Mucosa of descending colon (tissue), 3 donors: ENCODE results near the gene MRPL2. TPM values are rescaled to one million over a fixed set of nuclear protein-coding genes. Genes with fewer than 3 reads are reported as not detected.

Experiments
- ATAC-seq: fragments of 200-7000 bp; cut with Tn5 transposase; one replicate; pipeline ENCODE4 v1.9.1; 2020; ENCODE audit warnings: mild to moderate bottlenecking, moderate library complexity
- DNase-seq, 3 donors: peaks; one replicate each; pipeline ENCODE4 v3.0.0-alpha.2; 2020
- H3K36me3 ChIP-seq: fragments of 200-600 bp; one replicate; pipeline ENCODE4 v1.8.0; 2021; ENCODE audit warnings: low read depth, mild to moderate bottlenecking
- H3K4me1 ChIP-seq: fragments of 200-600 bp; one replicate; pipeline ENCODE4 v1.8.0; 2021; ENCODE audit warnings: low read depth, mild to moderate bottlenecking
- H3K4me3 ChIP-seq: fragments of 200-600 bp; one replicate; pipeline ENCODE4 v1.8.0; 2021; ENCODE audit warnings: mild to moderate bottlenecking
- H3K9me3 ChIP-seq: fragments of 200-600 bp; one replicate; pipeline ENCODE4 v1.8.0; 2021; ENCODE audit warnings: mild to moderate bottlenecking
- intact Hi-C, 2 donors: fragments of 100-400 bp; cut with DNase I in 1 of 2; cut with micrococcal nuclease in 1 of 2; formaldehyde crosslinking; loops; one replicate each; pipeline versions ENCODE4 v1.11.0 to v1.11.1; 2022; cut with DNase I, micrococcal nuclease
- total RNA-seq, 3 donors: library from RNA; stranded (reverse); fragmentation: NEBNext Ultra II Directional in 2 of 3; extraction: Animal tissue kit (Norgen Biotek cat#: 25700) in 2 of 3; gene quantifications; one replicate each; pipeline versions ENCODE4 v1.2.1 to v1.2.4, GENCODE V29; 2021 to 2023
- TF ChIP-seq, protein P1 (sequence below): fragments of 200-600 bp; IDR thresholded peaks from one replicate; pipeline ENCODE4 v1.8.0; 2022; ENCODE audit warnings: antibody characterized with exemption, mild to moderate bottlenecking
- donor health status: DM: no; HTN: no; CAD: no; lungs with moderate emphysema.
- donor health status: DM: no; HTN: no; CAD: no.
- donor health status: DM: no; HTN: yes; CAD: no.

Gene MRPL2
- total RNA-seq, 3 donors from 2014 or later: 58.7 to 82.8 (median 75.2) TPM

DNA sequence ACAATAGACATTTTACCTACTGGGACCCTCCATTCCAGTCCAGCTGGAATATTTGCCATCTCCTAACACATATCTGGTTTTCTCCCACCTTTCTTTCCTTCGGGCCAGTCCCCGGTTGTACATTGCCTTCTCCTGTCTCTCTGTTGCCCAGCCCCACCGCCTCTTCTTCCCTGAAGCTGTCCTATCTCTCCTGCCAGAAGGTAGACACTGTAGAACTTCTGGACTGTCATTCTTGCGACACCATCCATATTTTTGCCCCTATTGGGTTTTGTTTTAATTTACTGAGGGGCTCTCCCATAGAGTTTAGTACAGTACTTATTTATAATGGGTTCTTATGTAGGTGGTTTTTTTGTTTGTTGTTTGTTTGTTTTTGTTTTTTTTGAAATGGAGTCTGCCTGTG, 21.8 kb upstream of the MRPL2 start:
- no peak for DNase-seq
- ATAC-seq: no peak
- Histone ChIP-seq H3K9me3 (no peaks in the 10 kb centered on the region), H3K4me1 (peaks cover 5% of the 10 kb centered on the region), H3K36me3 (no peaks in the 10 kb centered on the region), H3K4me3 (no peak overlapping the region)
- TF ChIP-seq, protein P1, sequence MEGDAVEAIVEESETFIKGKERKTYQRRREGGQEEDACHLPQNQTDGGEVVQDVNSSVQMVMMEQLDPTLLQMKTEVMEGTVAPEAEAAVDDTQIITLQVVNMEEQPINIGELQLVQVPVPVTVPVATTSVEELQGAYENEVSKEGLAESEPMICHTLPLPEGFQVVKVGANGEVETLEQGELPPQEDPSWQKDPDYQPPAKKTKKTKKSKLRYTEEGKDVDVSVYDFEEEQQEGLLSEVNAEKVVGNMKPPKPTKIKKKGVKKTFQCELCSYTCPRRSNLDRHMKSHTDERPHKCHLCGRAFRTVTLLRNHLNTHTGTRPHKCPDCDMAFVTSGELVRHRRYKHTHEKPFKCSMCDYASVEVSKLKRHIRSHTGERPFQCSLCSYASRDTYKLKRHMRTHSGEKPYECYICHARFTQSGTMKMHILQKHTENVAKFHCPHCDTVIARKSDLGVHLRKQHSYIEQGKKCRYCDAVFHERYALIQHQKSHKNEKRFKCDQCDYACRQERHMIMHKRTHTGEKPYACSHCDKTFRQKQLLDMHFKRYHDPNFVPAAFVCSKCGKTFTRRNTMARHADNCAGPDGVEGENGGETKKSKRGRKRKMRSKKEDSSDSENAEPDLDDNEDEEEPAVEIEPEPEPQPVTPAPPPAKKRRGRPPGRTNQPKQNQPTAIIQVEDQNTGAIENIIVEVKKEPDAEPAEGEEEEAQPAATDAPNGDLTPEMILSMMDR: no peak
- intact Hi-C loops: no loop called here

DNA sequence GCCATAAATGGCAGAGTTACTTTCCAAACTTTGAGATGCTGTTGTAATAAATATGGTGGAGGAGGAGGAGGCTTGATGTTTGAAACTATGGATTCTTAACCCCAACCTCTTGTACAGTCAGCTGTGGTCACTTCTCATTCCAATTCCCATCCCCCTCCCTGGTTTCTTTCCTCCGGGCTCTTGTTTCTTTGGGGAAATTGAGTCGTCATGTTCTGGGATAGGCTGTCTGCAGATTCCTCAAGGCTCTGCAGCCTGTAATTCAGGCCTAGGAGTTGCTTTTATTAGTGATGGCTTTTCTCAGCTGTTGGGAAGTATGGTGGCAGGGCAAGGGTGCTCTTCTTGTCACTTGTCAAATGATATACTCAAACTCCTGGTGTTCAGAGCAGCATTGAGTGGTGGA, 19.5 kb upstream of the MRPL2 start:
- intact Hi-C loops: no loop called here
- peaks cover 9% of the 10 kb centered on the region for H3K4me1 ChIP-seq
- no peaks in the 10 kb centered on the region for H3K36me3 ChIP-seq
- TF ChIP-seq, protein P1: no peak
- no peak overlapping the region for H3K4me3 ChIP-seq
- ATAC-seq (no peak), DNase-seq (no peak)
- no peaks in the 10 kb centered on the region for H3K9me3 ChIP-seq

DNA sequence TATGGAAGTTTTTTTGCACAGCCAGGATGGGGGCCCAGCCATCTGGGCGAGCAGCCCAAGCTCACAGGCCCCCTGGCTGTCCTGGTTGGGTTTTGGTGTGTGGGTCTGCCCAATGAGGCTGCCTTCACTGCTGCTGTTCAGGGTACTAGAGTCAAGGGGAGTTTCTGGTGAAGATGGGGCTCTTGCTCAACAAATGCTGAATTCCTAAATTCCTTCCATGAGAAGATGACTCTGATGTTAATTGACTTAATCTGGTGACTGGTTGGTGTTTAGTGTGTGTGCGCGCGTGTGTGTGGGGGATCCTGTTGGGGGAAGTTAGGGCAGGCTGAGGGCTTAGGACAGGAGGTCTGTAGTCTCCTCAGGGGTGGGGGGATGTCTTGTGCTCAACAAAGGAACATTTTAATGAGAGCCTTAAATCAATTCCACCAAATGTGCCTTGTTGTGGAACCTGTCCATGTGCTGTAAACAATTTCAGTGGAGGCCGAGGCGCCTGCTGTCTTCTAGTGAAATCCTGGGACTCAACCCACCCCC, 18.8 kb upstream of the MRPL2 start:
- TF ChIP-seq, protein P1: no peak
- peaks cover 9% of the 10 kb centered on the region for H3K4me1 ChIP-seq
- no peaks in the 10 kb centered on the region for H3K9me3 ChIP-seq
- H3K36me3 ChIP-seq: no peaks in the 10 kb centered on the region
- no peak for ATAC-seq
- no peak overlapping the region for H3K4me3 ChIP-seq
- DNase-seq: no peak
- intact Hi-C loops: no loop called here

DNA sequence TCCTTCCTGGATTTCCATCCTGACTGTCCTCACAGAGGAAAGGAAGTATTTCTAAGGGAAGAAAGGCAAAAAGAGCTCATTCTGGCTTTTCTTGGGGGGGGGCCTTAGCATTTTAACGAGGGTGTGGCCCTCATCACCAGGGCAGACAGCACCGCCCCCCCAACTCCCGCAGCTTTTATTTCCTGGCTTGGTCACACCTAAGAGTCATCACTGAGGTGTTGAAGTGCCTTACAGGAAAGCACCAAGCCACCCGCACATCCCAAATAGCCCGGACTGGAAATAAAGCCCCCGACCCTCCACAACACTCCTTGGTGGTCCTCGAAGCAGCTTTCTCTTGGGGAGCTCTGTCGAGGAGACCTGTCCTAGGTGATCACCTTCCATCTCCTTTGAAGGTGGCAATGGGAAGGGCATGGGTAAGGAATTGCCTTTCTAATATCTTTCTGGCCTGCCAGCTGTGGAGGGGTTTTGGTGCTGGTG, 18.1 kb upstream of the MRPL2 start:
- Histone ChIP-seq H3K9me3 (no peaks in the 10 kb centered on the region), H3K36me3 (no peaks in the 10 kb centered on the region), H3K4me1 (peaks cover 9% of the 10 kb centered on the region), H3K4me3 (no peak overlapping the region)
- TF ChIP-seq, protein P1: no peak
- ATAC-seq (peak; percentile 7), DNase-seq (no peak)
- intact Hi-C loops: no loop called here

DNA sequence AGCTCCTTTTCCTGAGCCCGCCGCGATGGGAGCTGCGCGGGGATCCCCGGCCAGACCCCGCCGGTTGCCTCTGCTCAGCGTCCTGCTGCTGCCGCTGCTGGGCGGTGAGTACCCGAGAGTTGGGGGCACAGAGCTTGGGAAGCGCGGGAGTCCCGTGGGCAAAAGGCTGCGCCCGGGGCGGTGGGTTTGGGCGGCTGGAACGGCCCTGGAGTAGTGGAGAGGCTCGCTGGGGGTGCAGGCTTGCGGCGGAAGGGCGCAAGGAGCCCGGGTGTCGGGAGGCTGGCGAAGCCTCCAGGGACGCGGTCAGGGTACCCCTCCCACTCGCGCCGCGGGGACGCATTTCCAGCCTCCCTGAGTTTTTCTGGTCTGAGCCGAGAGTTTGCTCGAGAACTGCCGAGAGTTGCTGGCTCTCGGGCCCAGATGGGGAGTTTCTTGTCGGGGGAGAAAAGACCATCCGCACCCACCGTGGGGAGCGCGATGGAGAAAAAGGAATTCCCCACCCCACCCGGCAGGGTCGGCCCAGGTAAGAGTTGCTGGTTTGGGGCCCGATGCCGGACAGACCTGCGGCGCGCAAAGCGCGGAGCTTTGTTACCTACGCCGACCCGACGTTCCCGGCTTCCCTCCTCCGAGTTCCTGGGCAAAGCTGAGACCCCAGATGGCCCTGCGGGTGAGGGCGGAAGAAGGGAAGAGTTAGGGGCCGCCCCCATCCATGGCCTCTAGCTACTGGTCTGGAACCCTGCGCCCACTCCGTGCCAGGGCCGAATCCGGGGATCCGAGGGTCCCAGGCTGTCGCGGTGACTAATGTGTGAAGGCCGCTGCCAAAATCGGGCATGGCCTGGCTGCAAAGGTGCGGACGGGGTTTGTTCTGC, 17.5 kb upstream of the MRPL2 start:
- peak; percentile 58 for ATAC-seq
- H3K9me3 ChIP-seq: no peaks in the 10 kb centered on the region
- intact Hi-C loops: no loop called here
- TF ChIP-seq, protein P1: no peak
- peak in 2 of 3 donors; percentile 23 to 44 for DNase-seq
- H3K4me3 ChIP-seq: peak overlapping the region; percentile 30
- no peaks in the 10 kb centered on the region for H3K36me3 ChIP-seq
- peaks cover 9% of the 10 kb centered on the region for H3K4me1 ChIP-seq
